ENCODE data around the gene CADPS. TPM values are rescaled to one million over a fixed set of nuclear protein-coding genes. Genes with fewer than 3 reads are reported as not detected.

Gene CADPS
- polyA plus RNA-seq, 1 of the 3 experiments (the other 2 are of a cell fraction) = 5.8 TPM

DNA sequence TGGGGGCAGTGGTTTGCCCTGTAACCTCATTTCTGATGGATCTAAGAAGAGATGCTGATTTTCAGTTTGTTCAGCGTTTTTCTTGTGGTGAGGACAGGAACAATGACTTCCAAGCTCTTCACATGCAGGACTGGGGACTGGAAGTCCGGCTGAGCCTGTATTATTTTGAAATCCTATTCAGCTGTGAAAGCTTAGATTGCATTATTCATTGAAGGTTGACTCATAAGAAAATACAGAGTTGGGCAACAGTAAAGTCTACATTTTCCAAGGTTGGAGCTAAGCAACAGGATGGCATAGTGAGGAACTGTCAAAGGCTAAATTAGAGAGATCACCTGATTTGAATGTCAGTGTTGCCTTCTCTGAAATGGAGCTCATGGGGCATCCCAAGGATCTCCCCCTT lies 270.9 kb downstream of the CADPS start (continued):
- TF ChIP-seq, protein P1, sequence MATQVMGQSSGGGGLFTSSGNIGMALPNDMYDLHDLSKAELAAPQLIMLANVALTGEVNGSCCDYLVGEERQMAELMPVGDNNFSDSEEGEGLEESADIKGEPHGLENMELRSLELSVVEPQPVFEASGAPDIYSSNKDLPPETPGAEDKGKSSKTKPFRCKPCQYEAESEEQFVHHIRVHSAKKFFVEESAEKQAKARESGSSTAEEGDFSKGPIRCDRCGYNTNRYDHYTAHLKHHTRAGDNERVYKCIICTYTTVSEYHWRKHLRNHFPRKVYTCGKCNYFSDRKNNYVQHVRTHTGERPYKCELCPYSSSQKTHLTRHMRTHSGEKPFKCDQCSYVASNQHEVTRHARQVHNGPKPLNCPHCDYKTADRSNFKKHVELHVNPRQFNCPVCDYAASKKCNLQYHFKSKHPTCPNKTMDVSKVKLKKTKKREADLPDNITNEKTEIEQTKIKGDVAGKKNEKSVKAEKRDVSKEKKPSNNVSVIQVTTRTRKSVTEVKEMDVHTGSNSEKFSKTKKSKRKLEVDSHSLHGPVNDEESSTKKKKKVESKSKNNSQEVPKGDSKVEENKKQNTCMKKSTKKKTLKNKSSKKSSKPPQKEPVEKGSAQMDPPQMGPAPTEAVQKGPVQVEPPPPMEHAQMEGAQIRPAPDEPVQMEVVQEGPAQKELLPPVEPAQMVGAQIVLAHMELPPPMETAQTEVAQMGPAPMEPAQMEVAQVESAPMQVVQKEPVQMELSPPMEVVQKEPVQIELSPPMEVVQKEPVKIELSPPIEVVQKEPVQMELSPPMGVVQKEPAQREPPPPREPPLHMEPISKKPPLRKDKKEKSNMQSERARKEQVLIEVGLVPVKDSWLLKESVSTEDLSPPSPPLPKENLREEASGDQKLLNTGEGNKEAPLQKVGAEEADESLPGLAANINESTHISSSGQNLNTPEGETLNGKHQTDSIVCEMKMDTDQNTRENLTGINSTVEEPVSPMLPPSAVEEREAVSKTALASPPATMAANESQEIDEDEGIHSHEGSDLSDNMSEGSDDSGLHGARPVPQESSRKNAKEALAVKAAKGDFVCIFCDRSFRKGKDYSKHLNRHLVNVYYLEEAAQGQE (IDR thresholded peaks at IDR 0.05; ENCODE audit: low read depth, low read length) = no peak

DNA sequence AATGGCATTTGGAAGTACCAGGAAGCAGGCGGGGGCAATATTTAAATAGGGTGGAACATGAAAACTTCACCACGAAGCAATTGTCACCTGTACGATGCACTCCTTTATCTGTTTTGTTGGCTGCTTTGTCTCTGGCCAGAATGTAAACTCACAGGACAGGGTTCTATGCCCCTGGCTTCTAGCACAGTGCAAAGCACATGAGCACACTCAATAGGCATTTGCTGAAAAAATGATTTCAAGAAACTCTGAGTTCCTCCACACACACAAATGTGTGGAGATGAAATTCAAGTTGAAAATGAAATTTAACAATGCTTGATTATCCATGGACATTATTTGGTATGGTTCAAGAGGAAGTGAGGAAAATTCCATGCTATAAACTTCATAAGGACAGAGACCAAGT lies 272.2 kb downstream of the CADPS start:
- CTCF ChIA-PET = no interaction called here
- peak overlapping the region; percentile 59; the same call in 1 of the 2 replicates for H2AFZ ChIP-seq (ENCODE audit: low read depth)

DNA sequence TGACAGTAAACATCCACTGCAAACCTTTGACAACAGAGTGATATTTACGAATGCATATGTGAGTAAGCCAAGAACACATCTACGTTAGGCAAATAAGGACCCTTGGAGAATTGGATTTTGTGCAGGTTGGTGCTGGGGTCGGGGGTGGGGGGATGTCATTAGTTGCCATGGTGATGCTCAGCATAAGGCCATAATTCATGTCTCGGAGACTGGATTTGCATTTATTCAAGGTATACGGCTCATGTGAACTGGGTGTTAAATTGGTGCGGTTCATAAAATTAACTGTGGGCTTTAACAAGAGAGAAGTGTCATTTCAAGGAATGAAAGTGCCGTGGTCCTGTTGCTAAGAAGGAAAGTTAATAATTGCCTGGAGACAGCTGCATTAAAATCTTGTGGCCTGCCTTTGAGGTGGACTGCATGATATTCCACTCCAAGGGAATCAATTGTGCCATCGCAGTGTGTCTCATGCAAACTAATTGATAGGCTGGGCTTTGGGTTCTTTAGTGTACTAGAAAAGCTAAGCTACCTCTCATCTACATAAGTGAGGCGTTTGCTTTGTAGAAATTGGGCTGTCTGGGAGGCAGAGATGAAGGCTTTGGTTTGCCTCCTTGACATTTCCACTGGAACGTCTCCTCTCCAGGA lies 273.0 kb downstream of the CADPS start:
- no peaks in the 10 kb centered on the region for H3K79me2 ChIP-seq (ENCODE audit: insufficient read depth)
- H3K36me3 ChIP-seq (replicated peaks in 1 of 2; ENCODE audit: control insufficient read depth in 1 of 2, insufficient read depth in 2 of 2, low read length in 1 of 2) = no peaks in the 10 kb centered on the region
- peak overlapping the region; percentile 10; the same call in 1 of the 2 replicates for H3K9ac ChIP-seq
- H3K9me3 ChIP-seq = no peaks in the 10 kb centered on the region
- ChIA-PET CTCF (no interaction called here), POLR2A (no interaction called here)
- H3K27ac ChIP-seq (ENCODE audit: low read depth in 2 of 2, low read length in 1 of 2) = peak overlapping the region in 1 of 2 experiments; percentile 92; a peak in 3 of 4 replicates
- peak overlapping the region; percentile 42; the same call in 1 of the 2 replicates for H3K4me2 ChIP-seq
- H3K4me1 ChIP-seq (ENCODE audit: control insufficient read depth in 1 of 2, insufficient read depth in 2 of 2, low read depth in 1 of 2, low read length in 1 of 2) = peaks cover 6 to 24% of the 10 kb centered on the region in 2 experiments
- no peaks in the 10 kb centered on the region for H3K27me3 ChIP-seq (ENCODE audit: insufficient read depth)
- no peak for TF ChIP-seq CHD2 (IDR thresholded peaks at IDR 0.05; ENCODE audit: low read length, partially characterized antibody)
- TF ChIP-seq FOSL2 (IDR thresholded peaks at IDR 0.05; ENCODE audit: borderline replicate concordance, low read depth) = no peak
- no peak for TF ChIP-seq MXI1 (IDR thresholded peaks at IDR 0.05; ENCODE audit: low read depth, low read length)
- TF ChIP-seq EP300 (IDR thresholded peaks at IDR 0.05; ENCODE audit: borderline replicate concordance in 1 of 2, low read depth in 1 of 2, low read length in 1 of 2) = no peak
- TF ChIP-seq EZH2phosphoT487 (IDR thresholded peaks at IDR 0.05; ENCODE audit: borderline replicate concordance, low read depth) = no peak
- TF ChIP-seq, protein P2, sequence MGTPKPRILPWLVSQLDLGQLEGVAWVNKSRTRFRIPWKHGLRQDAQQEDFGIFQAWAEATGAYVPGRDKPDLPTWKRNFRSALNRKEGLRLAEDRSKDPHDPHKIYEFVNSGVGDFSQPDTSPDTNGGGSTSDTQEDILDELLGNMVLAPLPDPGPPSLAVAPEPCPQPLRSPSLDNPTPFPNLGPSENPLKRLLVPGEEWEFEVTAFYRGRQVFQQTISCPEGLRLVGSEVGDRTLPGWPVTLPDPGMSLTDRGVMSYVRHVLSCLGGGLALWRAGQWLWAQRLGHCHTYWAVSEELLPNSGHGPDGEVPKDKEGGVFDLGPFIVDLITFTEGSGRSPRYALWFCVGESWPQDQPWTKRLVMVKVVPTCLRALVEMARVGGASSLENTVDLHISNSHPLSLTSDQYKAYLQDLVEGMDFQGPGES (IDR thresholded peaks at IDR 0.05; ENCODE audit: low read depth, low read length) = no peak
- no peak for TF ChIP-seq GABPA (IDR thresholded peaks at IDR 0.05; ENCODE audit: low read depth)
- TF ChIP-seq TAF1 (IDR thresholded peaks at IDR 0.05; ENCODE audit: borderline replicate concordance, low read depth, low read length) = no peak
- TF ChIP-seq, protein P1 (IDR thresholded peaks at IDR 0.05; ENCODE audit: low read depth, low read length) = no peak
- DNase-seq = no peak
- no peaks in the 10 kb centered on the region for H3K9me2 ChIP-seq
- peak overlapping the region; percentile 59; the same call in 1 of the 2 replicates for H2AFZ ChIP-seq (ENCODE audit: low read depth)
- no peaks in the 10 kb centered on the region for H4K20me1 ChIP-seq (ENCODE audit: insufficient read depth)
- peaks cover 33% of the 10 kb centered on the region for H3F3A ChIP-seq (replicated peaks; ENCODE audit: insufficient read depth)
- 84% methylated on average over 10 of the region's 10 CpGs for WGBS (ENCODE audit: low lambda C conversion rate)
- no peak overlapping the region for H3K4me3 ChIP-seq (ENCODE audit: low read depth in 2 of 2, low read length in 1 of 2)

More for the DNA sequence above, 272.2 kb downstream of the CADPS start:
- Histone ChIP-seq H3K4me1 (ENCODE audit: control insufficient read depth in 1 of 2, insufficient read depth in 2 of 2, low read depth in 1 of 2, low read length in 1 of 2) (peaks cover 2 to 24% of the 10 kb centered on the region in 2 experiments), H3K79me2 (ENCODE audit: insufficient read depth) (no peaks in the 10 kb centered on the region), H3K27ac (ENCODE audit: low read depth in 2 of 2, low read length in 1 of 2) (peak overlapping the region in 1 of 2 experiments; percentile 92; a peak in 2 of 4 replicates), H3F3A (replicated peaks; ENCODE audit: insufficient read depth) (peaks cover 33% of the 10 kb centered on the region), H3K27me3 (ENCODE audit: insufficient read depth) (no peaks in the 10 kb centered on the region), H3K9me2 (no peaks in the 10 kb centered on the region), H3K9ac (peak overlapping the region; percentile 23; the same call in 1 of the 2 replicates), H3K36me3 (replicated peaks in 1 of 2; ENCODE audit: control insufficient read depth in 1 of 2, insufficient read depth in 2 of 2, low read length in 1 of 2) (no peaks in the 10 kb centered on the region), H3K9me3 (no peaks in the 10 kb centered on the region), H4K20me1 (ENCODE audit: insufficient read depth) (no peaks in the 10 kb centered on the region), H3K4me3 (ENCODE audit: low read depth in 2 of 2, low read length in 1 of 2) (no peak overlapping the region), H3K4me2 (peak overlapping the region; percentile 50)
- DNase-seq = no peak
- WGBS (ENCODE audit: low lambda C conversion rate) = 88% methylated on average over 3 of the region's 3 CpGs
- no peak for TF ChIP-seq RAD21 (IDR thresholded peaks at IDR 0.05; ENCODE audit: low read length)
- TF ChIP-seq, protein P3, sequence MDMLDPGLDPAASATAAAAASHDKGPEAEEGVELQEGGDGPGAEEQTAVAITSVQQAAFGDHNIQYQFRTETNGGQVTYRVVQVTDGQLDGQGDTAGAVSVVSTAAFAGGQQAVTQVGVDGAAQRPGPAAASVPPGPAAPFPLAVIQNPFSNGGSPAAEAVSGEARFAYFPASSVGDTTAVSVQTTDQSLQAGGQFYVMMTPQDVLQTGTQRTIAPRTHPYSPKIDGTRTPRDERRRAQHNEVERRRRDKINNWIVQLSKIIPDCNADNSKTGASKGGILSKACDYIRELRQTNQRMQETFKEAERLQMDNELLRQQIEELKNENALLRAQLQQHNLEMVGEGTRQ (IDR thresholded peaks at IDR 0.05; ENCODE audit: borderline replicate concordance, low read depth, low read length) = no peak
- no peak for TF ChIP-seq RCOR1 (IDR thresholded peaks at IDR 0.05; ENCODE audit: low read length)
- TF ChIP-seq TCF12 (IDR thresholded peaks at IDR 0.05) = no peak
- TF ChIP-seq MXI1 (IDR thresholded peaks at IDR 0.05; ENCODE audit: low read depth, low read length) = no peak
- no peak for TF ChIP-seq FOXM1 (IDR thresholded peaks at IDR 0.05; ENCODE audit: low read depth)
- POLR2A ChIA-PET = no interaction called here

Data from SK-N-SH (cell line).